ENCODE data around the gene EVL.

DNA sequence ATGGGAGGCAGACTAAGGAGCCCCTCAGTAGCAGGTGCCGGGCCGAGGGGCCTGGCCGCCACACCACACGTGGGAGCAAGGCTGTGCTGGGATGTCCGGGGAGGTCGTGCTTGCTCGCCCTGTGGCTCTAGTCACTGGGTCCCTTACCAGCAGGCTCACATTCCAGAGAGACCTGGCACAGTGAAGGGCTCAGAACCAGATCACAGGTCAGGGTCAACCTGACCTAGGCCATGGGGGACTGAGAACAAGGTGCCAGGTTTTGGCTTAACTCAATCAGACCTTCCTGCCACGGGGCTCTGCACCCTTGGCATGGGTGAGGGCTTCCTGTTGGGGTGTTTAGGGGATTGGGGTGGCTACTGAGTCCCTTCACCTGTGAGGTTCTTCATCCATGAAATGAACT, 72.0 kb downstream of the EVL start:
- TF ChIP-seq POLR2A (IDR thresholded peaks at IDR 0.05; ENCODE audit: control extremely low read depth in 1 of 2, low read depth in 2 of 2, low read length in 2 of 2) (no peak), EP300 (IDR thresholded peaks at IDR 0.05; ENCODE audit: borderline replicate concordance in 1 of 2, low read depth in 2 of 2, low read length in 2 of 2) (no peak), GABPA (IDR thresholded peaks at IDR 0.05; ENCODE audit: borderline replicate concordance, insufficient read depth, low read length) (no peak), MAFK (IDR thresholded peaks at IDR 0.05; ENCODE audit: low read depth, low read length) (no peak), GTF2F1 (IDR thresholded peaks at IDR 0.05; ENCODE audit: borderline replicate concordance, low read depth, low read length) (no peak), RBBP5 (IDR thresholded peaks at IDR 0.05; ENCODE audit: borderline replicate concordance, low read depth, low read length) (no peak), POLR2AphosphoS5 (IDR thresholded peaks at IDR 0.05; ENCODE audit: low read depth, low read length) (no peak), SP1 (IDR thresholded peaks at IDR 0.05; ENCODE audit: low read depth, low read length) (no peak), CHD2 (IDR thresholded peaks at IDR 0.05; ENCODE audit: low read length) (no peak)
- TF ChIP-seq, protein P1, sequence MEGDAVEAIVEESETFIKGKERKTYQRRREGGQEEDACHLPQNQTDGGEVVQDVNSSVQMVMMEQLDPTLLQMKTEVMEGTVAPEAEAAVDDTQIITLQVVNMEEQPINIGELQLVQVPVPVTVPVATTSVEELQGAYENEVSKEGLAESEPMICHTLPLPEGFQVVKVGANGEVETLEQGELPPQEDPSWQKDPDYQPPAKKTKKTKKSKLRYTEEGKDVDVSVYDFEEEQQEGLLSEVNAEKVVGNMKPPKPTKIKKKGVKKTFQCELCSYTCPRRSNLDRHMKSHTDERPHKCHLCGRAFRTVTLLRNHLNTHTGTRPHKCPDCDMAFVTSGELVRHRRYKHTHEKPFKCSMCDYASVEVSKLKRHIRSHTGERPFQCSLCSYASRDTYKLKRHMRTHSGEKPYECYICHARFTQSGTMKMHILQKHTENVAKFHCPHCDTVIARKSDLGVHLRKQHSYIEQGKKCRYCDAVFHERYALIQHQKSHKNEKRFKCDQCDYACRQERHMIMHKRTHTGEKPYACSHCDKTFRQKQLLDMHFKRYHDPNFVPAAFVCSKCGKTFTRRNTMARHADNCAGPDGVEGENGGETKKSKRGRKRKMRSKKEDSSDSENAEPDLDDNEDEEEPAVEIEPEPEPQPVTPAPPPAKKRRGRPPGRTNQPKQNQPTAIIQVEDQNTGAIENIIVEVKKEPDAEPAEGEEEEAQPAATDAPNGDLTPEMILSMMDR (IDR thresholded peaks at IDR 0.05; ENCODE audit: control extremely low read depth in 1 of 3, insufficient read depth in 1 of 3, low read depth in 1 of 3, low read length in 3 of 3) = no peak

All from H1 (cell line).